Ovary (tissue), 3 donors: ENCODE data around the gene FBXO36.

Experiments used
- EP300 ChIP-seq: sonication (generic); formaldehyde crosslinking; IDR thresholded peaks from one replicate; pipeline ENCODE4 v1.6.1; 2017; ENCODE audit warnings: antibody characterized with exemption
- TF ChIP-seq, protein P1 (sequence below), 3 donors: fragments of 450-650 bp in 2 of 3; fragments of 200-600 bp in 1 of 3; IDR thresholded peaks; one replicate each; pipeline versions ENCODE4 v1.5.1 to v1.8.0; 2016 to 2022; ENCODE audit warnings: antibody characterized with exemption in 3 of 3, mild to moderate bottlenecking in 1 of 3
- donor health status: DM: no; HTN: no; CAD: no.

DNA sequence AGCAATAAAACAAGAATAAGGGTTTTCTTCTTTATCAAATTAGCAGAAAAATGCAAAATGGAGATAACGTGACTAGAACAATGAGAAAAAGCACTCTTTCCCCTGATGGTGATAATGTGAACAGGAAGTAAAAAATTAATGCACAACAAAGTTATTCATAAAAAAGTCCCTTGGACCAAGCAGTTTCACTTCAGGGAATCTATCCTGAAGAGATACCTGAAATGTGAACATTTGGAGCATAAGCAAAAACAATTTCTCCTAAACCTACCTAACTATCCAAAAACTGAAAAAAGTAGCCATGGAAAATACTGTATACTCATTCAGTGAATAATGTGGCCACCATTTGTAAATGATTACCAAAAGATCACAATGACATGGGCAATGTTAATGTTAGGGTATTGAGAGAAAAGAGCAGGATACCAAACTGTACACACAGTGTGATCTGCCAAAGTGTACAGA is 49.2 kb upstream of the FBXO36 start:
- TF ChIP-seq, protein P1, sequence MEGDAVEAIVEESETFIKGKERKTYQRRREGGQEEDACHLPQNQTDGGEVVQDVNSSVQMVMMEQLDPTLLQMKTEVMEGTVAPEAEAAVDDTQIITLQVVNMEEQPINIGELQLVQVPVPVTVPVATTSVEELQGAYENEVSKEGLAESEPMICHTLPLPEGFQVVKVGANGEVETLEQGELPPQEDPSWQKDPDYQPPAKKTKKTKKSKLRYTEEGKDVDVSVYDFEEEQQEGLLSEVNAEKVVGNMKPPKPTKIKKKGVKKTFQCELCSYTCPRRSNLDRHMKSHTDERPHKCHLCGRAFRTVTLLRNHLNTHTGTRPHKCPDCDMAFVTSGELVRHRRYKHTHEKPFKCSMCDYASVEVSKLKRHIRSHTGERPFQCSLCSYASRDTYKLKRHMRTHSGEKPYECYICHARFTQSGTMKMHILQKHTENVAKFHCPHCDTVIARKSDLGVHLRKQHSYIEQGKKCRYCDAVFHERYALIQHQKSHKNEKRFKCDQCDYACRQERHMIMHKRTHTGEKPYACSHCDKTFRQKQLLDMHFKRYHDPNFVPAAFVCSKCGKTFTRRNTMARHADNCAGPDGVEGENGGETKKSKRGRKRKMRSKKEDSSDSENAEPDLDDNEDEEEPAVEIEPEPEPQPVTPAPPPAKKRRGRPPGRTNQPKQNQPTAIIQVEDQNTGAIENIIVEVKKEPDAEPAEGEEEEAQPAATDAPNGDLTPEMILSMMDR (IDR thresholded peaks at IDR 0.05), result no peak
- no peak for TF ChIP-seq EP300
